Inferior parietal cortex (tissue), 1 donor: ENCODE results near the gene CCL18.
"Not testable (repeated sequence)": the region's sequence is repeated elsewhere in the genome, so short reads cannot be mapped to it uniquely, and the experiment has no call there.

Experiments used
- DNase-seq: peaks from one replicate; pipeline ENCODE4 v3.0.0-alpha.2; 2016; ENCODE audit errors: extremely low spot score

The CCL18 gene

GRCh38 chr17:36104246-36104645 is 40.2 kb downstream of the CCL18 start:
- DNase-seq: not testable (repeated sequence)

- DNase-seq: no peak
Measured at GRCh38 chr17:36104701-36105181, 40.7 kb downstream of the CCL18 start.

- DNase-seq: no peak
Measured at GRCh38 chr17:36105781-36106492, 41.9 kb downstream of the CCL18 start.

GRCh38 chr17:36106493-36106835 is 42.4 kb downstream of the CCL18 start:
- no peak for DNase-seq

GRCh38 chr17:36107660-36108059 is 43.6 kb downstream of the CCL18 start:
- DNase-seq: no peak

- DNase-seq: not testable (repeated sequence)
Measured at GRCh38 chr17:36108265-36108664, 44.2 kb downstream of the CCL18 start.

GRCh38 chr17:36111068-36111490 is 47.0 kb downstream of the CCL18 start:
- DNase-seq: no peak

- DNase-seq: no peak
Measured at GRCh38 chr17:36112572-36112971, 48.5 kb downstream of the CCL18 start.

- not testable (repeated sequence) for DNase-seq
Measured at GRCh38 chr17:36113131-36113530, 49.1 kb downstream of the CCL18 start.

GRCh38 chr17:36114971-36115648 is 51.0 kb downstream of the CCL18 start:
- DNase-seq: not testable (repeated sequence)

- DNase-seq: not testable (repeated sequence)
Measured at GRCh38 chr17:36115649-36115977, 51.5 kb downstream of the CCL18 start.

GRCh38 chr17:36117505-36118382 is 53.7 kb downstream of the CCL18 start:
- no peak for DNase-seq

GRCh38 chr17:36118477-36119353 is 54.6 kb downstream of the CCL18 start:
- DNase-seq: no peak

- DNase-seq: no peak
Measured at GRCh38 chr17:36120221-36120620, 56.1 kb downstream of the CCL18 start.

- not testable (repeated sequence) for DNase-seq
Measured at GRCh38 chr17:36121099-36121498, 57.0 kb downstream of the CCL18 start.
